Fibroblast of mammary gland (primary cell): ENCODE results near the gene SZT2.

Experiments
- DNase-seq: peaks from one replicate; pipeline ENCODE4 v3.0.0-alpha.2; 2010; ENCODE audit warnings: low read depth
- H3K4me3 ChIP-seq: 2 replicates; pipeline ENCODE4 v1.5.1; 2011; ENCODE audit warnings: low read depth, mild to moderate bottlenecking, low read length, moderate library complexity; ENCODE audit not compliant: control insufficient read depth
- TF ChIP-seq, protein P1 (sequence below): conservative IDR thresholded peaks from 2 replicates; pipeline ENCODE4 v1.5.1; 2011; ENCODE audit warnings: low read depth, low read length, inconsistent platforms; ENCODE audit not compliant: control insufficient read depth, insufficient read depth

Gene SZT2

DNA sequence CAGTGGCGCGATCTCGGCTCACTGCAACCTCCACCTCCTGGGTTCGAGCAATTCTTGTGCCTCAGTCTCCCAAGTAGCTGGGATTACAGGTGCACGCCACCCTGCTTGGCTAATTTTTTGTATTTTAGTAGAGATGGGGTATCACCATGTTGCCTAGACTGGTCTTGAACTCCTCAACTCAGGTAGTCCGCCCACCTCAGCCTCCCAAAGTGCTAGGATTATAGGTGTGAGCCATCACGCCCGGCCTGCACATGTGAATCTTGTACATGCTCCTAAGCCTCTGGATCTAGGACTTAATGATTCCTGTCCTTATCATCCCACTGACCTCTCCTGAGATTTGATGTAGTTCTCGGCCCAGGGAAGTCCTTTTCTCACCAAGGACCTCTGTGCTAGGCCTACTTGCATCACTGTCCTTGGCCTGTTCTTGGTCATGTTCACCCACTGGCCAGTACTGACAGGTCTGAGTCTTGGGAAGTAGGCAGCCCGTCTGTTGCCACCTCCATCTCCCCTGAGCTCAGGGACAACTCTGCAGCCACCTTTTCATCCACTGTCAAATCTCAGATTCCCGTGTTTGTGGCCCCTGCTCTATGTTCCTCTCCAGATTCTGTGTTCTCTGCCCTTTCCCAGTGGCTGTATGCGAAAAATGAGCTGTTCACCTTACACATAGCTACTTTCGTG is 54.6 kb downstream of the SZT2 start:
- no peak overlapping the region for H3K4me3 ChIP-seq
- DNase-seq = no peak
- TF ChIP-seq, protein P1, sequence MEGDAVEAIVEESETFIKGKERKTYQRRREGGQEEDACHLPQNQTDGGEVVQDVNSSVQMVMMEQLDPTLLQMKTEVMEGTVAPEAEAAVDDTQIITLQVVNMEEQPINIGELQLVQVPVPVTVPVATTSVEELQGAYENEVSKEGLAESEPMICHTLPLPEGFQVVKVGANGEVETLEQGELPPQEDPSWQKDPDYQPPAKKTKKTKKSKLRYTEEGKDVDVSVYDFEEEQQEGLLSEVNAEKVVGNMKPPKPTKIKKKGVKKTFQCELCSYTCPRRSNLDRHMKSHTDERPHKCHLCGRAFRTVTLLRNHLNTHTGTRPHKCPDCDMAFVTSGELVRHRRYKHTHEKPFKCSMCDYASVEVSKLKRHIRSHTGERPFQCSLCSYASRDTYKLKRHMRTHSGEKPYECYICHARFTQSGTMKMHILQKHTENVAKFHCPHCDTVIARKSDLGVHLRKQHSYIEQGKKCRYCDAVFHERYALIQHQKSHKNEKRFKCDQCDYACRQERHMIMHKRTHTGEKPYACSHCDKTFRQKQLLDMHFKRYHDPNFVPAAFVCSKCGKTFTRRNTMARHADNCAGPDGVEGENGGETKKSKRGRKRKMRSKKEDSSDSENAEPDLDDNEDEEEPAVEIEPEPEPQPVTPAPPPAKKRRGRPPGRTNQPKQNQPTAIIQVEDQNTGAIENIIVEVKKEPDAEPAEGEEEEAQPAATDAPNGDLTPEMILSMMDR = no peak

DNA sequence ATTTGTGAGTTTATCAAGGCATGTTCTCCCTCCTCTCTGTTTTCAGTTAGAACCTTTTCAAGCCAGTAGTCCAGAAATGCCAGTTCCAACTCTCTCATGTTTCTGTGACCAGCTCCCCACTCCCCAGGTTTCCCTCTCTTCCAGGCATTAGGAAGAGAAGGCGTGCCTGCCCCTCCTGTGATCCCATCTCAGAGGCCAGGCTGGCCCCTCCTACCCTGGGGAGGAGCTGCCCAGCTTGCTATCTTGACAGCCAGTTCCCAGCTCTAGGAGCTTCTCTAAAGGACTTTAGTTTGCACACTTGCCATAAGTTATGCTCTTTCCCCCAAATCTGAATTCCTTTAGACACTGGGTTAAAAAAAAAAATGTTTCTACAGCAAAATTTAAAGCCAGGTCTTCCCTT is 55.1 kb downstream of the SZT2 start:
- DNase-seq = no peak
- TF ChIP-seq, protein P1 = no peak

DNA sequence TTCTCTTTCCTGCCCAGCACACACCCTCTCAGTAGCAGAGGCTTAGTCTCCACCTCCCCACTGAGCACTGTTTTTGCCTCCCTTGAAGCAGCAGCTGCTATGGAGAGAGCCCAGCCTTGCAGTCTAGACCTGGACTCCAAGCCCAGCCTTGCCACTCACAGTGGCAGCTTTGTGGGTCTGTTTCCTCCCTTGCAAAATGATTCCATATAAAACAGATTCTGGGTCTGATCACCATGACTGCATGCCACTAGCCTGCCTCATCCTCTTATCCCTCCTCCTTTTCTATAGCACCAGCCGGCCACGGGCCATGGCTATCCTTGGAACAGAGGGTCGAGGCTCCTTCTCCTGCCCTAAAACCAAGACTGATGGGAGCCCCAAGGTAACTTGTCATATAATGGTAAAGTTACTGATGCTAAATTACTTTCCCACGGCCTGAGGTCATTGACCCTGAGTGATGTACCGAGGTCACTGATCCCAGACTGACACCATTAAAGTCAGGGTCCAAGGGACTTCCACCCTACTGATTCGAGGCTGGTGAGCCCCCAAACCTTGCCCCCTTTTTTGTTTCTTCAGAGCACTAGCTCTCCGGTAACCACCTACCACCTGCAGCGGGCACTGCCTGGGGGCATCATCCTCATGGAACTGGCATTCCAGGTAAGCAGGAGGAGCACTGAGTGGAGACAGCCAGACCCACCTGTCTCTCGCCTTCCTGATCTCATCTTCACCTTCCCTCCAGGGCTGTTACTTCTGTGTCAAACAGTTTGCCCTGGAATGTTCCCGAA is 56.1 kb downstream of the SZT2 start:
- TF ChIP-seq, protein P1 = no peak
- no peak for DNase-seq
- no peak overlapping the region for H3K4me3 ChIP-seq

More for the DNA sequence above, 55.1 kb downstream of the SZT2 start:
- no peak overlapping the region for H3K4me3 ChIP-seq

DNA sequence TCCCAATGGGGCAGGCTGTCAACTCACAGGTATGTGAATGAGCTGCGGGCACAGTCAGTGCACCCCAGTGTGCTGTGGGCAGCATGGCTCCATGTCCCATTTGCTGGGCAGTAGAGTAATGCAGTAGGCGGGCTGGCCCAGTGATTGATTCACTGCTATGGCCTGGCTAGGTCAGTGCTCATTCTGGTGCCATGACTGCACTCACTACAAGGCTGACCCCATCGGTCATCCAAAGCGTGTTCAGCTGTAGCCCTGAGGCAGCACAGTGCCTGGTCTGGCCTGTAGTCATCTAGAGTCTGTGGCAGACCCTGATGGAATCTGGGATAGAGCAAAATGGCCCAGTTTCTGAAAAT is 56.7 kb downstream of the SZT2 start:
- TF ChIP-seq, protein P1 = no peak
- DNase-seq = no peak

DNA sequence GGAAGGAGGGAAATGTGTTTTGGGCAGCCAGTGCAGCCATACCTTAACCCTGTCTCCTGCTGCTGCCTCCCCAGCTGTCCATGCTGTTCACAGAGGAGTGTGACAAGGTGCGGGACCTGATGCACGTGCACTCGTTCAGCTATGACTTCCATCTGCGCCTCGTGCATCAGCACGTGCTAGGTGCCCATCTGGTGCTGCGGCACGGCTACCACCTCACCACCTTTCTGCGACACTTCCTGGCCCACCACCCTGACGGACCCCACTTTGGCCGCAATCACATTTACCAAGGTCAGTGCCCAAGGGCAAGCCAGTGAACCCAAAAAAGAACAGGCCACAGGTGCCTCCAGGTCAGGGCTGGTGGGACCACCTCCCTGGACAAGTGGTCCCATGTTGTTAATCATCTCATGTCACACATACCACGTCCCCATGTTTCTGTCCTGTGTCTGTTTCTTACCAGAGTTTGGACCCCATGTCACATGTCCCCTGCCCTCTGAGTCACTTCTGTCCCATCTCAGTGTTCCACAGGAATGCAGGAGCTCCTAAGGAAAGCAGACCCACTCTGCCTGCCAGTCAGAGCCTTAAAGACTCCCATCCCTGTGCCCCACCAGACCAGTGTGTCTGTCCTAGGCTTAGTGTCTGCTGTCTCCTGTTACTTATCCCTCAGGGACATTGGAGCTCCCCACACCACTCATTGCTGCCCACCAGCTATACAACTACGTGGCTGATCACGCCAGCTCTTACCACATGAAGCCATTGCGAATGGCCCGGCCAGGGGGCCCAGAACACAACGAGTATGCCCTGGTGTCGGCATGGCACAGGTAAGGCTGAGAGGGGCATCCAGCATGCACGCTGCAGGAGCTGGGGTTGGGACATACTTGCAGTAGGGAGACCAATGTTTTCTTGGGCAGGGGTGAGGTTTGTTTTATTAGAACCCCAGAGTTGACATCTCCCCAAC is 57.5 kb downstream of the SZT2 start:
- no peak for DNase-seq
- H3K4me3 ChIP-seq = no peak overlapping the region
- TF ChIP-seq, protein P1 = no peak

More for the DNA sequence above, 56.7 kb downstream of the SZT2 start:
- H3K4me3 ChIP-seq = no peak overlapping the region

DNA sequence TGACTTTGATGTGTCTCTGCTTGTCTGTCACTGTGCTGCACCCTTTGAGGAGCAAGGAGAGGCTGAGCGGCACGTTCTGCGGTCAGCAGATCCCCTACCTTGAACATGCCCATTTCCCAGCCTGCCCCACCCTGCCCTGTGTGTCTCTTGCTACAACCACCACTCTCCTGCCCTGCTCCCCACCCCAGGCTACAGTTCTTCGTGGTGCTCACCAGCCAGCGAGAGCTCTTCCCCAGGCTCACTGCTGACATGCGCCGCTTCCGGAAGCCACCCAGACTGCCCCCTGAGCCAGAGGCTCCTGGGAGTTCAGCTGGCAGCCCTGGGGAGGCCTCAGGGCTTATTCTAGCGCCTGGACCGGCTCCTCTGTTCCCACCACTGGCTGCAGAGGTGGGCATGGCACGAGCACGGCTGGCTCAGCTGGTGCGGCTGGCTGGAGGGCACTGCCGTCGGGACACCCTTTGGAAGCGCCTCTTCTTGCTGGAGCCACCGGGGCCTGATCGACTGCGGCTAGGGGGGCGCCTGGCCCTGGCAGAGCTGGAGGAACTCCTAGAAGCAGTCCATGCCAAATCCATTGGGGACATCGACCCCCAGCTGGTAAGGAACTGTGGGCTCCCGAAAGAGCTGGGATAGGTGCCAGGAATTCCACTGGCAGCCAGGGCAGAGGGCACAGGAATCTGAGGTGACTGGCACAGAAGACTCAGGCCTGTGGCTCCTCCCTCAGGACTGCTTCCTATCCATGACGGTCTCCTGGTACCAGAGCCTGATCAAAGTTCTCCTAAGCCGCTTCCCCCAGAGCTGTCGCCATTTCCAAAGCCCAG is 58.4 kb downstream of the SZT2 start:
- DNase-seq = no peak
- H3K4me3 ChIP-seq = no peak overlapping the region
- TF ChIP-seq, protein P1 = no peak
